HG02884 (cell line): ENCODE measurements around the gene NEDD4L.
A peak's percentile ranks its signal among the peaks of the same experiment; 100 is the strongest.
"Not testable (repeated sequence)": the region's sequence is repeated elsewhere in the genome, so short reads cannot be mapped to it uniquely, and the experiment has no call there.

Experiments
- ATAC-seq: cut with Tn5 transposase; IDR thresholded peaks from one replicate; pipeline ENCODE4 v1.9.1; 2021; ENCODE audit warnings: mild to moderate bottlenecking, moderate library complexity; ENCODE audit not compliant: unreplicated experiment

Gene NEDD4L

GRCh38 chr18:58146099-58146498, 102.1 kb downstream of the NEDD4L start:
- ATAC-seq: no peak

- ATAC-seq: peak; percentile 71
Measured at GRCh38 chr18:58148954-58149471, 105.0 kb downstream of the NEDD4L start.

- no peak for ATAC-seq
Measured at GRCh38 chr18:58150772-58151171, 106.7 kb downstream of the NEDD4L start.

GRCh38 chr18:58152216-58152615, 108.2 kb downstream of the NEDD4L start:
- ATAC-seq: no peak

GRCh38 chr18:58152891-58153290, 108.9 kb downstream of the NEDD4L start:
- ATAC-seq: no peak

- no peak for ATAC-seq
Measured at GRCh38 chr18:58156516-58156915, 112.5 kb downstream of the NEDD4L start.

- no peak for ATAC-seq
Measured at GRCh38 chr18:58157237-58157636, 113.2 kb downstream of the NEDD4L start.

- no peak for ATAC-seq
Measured at GRCh38 chr18:58158008-58158407, 114.0 kb downstream of the NEDD4L start.

- no peak for ATAC-seq
Measured at GRCh38 chr18:58158459-58158858, 114.4 kb downstream of the NEDD4L start.

- no peak for ATAC-seq
Measured at GRCh38 chr18:58161659-58162058, 117.6 kb downstream of the NEDD4L start.

- no peak for ATAC-seq
Measured at GRCh38 chr18:58162127-58162526, 118.1 kb downstream of the NEDD4L start.

GRCh38 chr18:58163004-58163590, 119.1 kb downstream of the NEDD4L start:
- ATAC-seq: no peak

- ATAC-seq: no peak
Measured at GRCh38 chr18:58166278-58166844, 122.3 kb downstream of the NEDD4L start.

- ATAC-seq: no peak
Measured at GRCh38 chr18:58167073-58167472, 123.0 kb downstream of the NEDD4L start.

GRCh38 chr18:58168221-58168620, 124.2 kb downstream of the NEDD4L start:
- no peak for ATAC-seq

GRCh38 chr18:58168993-58169392, 125.0 kb downstream of the NEDD4L start:
- no peak for ATAC-seq

GRCh38 chr18:58169472-58169871, 125.4 kb downstream of the NEDD4L start:
- ATAC-seq: no peak

GRCh38 chr18:58170036-58170435, 126.0 kb downstream of the NEDD4L start:
- ATAC-seq: not testable (repeated sequence)

GRCh38 chr18:58172031-58172430, 128.0 kb downstream of the NEDD4L start:
- ATAC-seq: no peak

- ATAC-seq: no peak
Measured at GRCh38 chr18:58174285-58174684, 130.3 kb downstream of the NEDD4L start.

- ATAC-seq: no peak
Measured at GRCh38 chr18:58175122-58175785, 131.2 kb downstream of the NEDD4L start.

GRCh38 chr18:58175786-58176176, 131.8 kb downstream of the NEDD4L start:
- ATAC-seq: no peak
